ENCODE measurements around the gene ABHD6.

- TF ChIP-seq POLR2A (IDR thresholded peaks at IDR 0.05; ENCODE audit: low read depth, low read length) (no peak), POLR2AphosphoS5 (IDR thresholded peaks at IDR 0.05; ENCODE audit: insufficient read depth, low read depth, low read length) (no peak), CTCF (IDR thresholded peaks at IDR 0.05; ENCODE audit: extremely low read depth in 1 of 2, insufficient read depth in 1 of 2, low read depth in 1 of 2, low read length in 2 of 2) (no peak), MAX (IDR thresholded peaks at IDR 0.05; ENCODE audit: insufficient read depth, insufficient read length) (no peak), EZH2 (IDR thresholded peaks at IDR 0.05; ENCODE audit: borderline replicate concordance, low read depth, low read length, severe bottlenecking) (no peak), JUN (IDR thresholded peaks at IDR 0.05; ENCODE audit: borderline replicate concordance, insufficient read depth, insufficient read length, low read depth) (no peak), GATA2 (IDR thresholded peaks at IDR 0.05; ENCODE audit: insufficient read depth, insufficient read length, low read depth, low read length) (no peak)
Observed at GRCh38 chr3:58188921-58189451, 48.6 kb upstream of the ABHD6 start.
